ENCODE results near the gene WASHC1.
"Not testable (repeated sequence)": the region's sequence is repeated elsewhere in the genome, so short reads cannot be mapped to it uniquely, and the experiment has no call there.

Gene WASHC1

GRCh38 chr9:14129-14809, 15.0 kb downstream of the WASHC1 start:
- DNase-seq = not testable (repeated sequence)

- DNase-seq = not testable (repeated sequence)
Observed at GRCh38 chr9:11206-11605, 18.1 kb downstream of the WASHC1 start.

GRCh38 chr9:10653-11053, 18.6 kb downstream of the WASHC1 start:
- DNase-seq = not testable (repeated sequence)

GRCh38 chr9:10207-10606, 19.0 kb downstream of the WASHC1 start:
- not testable (repeated sequence) for DNase-seq

Measured in effector CD8-positive, alpha-beta T cell (primary cell).